AG04450 (cell line): ENCODE measurements around the gene WHRN. TPM values are rescaled to one million over a fixed set of nuclear protein-coding genes. Genes with fewer than 3 reads are reported as not detected.

Experiments used
- CTCF ChIA-PET: fragments of 300-600, 350-600 bp; formaldehyde crosslinking; extraction: SDS; loops from one replicate; lab custom pipeline; 2022; ENCODE audit warnings: antibody characterized with exemption, inconsistent platforms; lab: Charles Lee
- POLR2A ChIA-PET: fragments of 350-600 bp; formaldehyde crosslinking; extraction: SDS; loops from one replicate; lab custom pipeline; 2021; ENCODE audit warnings: antibody characterized with exemption, inconsistent platforms; lab: Yijun Ruan, JAX
- DNase-seq: peaks from one replicate; pipeline ENCODE4 v3.0.0-alpha.2; 2011; ENCODE audit warnings: low read depth, low spot score
- H3K27ac ChIP-seq: one replicate; pipeline ENCODE4 v1.5.1; 2012; ENCODE audit warnings: low read depth, low read length, control low read depth
- H3K27me3 ChIP-seq: one replicate; pipeline ENCODE4 v1.6.0; 2012; ENCODE audit warnings: low read length; ENCODE audit not compliant: control insufficient read depth, insufficient read depth
- H3K4me3 ChIP-seq: 2 replicates; pipeline ENCODE4 v1.5.1; 2011; ENCODE audit warnings: mild to moderate bottlenecking, low read depth, low read length, control low read depth
- H3K9me3 ChIP-seq: 2 replicates; pipeline ENCODE4 v1.5.1; 2012; ENCODE audit warnings: low read length; ENCODE audit not compliant: control insufficient read depth, insufficient read depth
- CTCF ChIP-seq: IDR thresholded peaks from 2 replicates; pipeline ENCODE4 v1.5.1; 2011; ENCODE audit warnings: low read depth, low read length, control low read depth, inconsistent platforms
- polyA plus RNA-seq: library from polyadenylated mRNA; depleted of rRNA; stranded (reverse); fragments of >200 nt; gene quantifications from 2 replicates; pipeline ENCODE4 v1.2.3, GENCODE V29; 2011

The WHRN gene
- polyA plus RNA-seq, 1 experiment, result 1.1 TPM

DNA sequence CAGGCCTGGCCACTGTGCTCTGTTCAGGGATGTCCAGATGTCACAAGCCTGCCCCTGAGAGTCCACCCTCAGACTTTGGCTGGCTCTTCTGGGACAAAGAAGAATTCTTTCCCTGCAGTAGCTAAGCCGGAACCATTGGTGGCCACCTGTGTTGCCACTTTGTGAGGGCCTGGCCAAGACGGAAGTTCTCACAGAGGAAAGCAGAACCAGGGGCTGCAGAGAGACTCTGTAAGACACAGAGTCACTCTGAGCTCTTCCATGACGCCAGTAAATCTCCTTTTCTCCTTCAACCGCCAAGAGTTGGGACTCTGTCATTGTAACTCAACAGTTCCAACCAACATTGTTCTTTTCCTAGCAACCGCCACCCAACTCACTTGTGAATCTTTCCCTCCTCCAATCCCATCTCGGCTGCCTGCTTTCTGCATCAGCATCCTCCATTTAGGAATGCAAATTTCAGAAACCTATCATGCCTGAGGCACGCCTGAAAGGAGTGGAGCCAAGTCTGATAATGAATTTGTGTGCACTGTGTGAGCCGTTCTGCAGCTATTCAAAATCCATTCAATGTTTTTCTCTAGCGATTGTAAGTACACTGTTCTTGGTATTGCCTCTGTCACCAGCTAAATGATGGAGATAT is 44.5 kb upstream of the WHRN start:
- Histone ChIP-seq H3K27ac (no peak overlapping the region), H3K27me3 (peaks cover 10% of the 10 kb centered on the region), H3K9me3 (peaks cover 4% of the 10 kb centered on the region; the same call in 1 of the 2 replicates), H3K4me3 (no peak overlapping the region)
- CTCF ChIA-PET, result interaction anchor here (0.7 kb wide), 1 partner anchor 799 kb away, joined by 3 read pairs; no protein-coding TSS in a partner anchor
- peak; percentile 20 for DNase-seq
- POLR2A ChIA-PET, result interaction anchor here (0.6 kb wide), 1 partner anchor 35 kb away, joined by 3 read pairs; no protein-coding TSS in a partner anchor
- TF ChIP-seq CTCF, result no peak

DNA sequence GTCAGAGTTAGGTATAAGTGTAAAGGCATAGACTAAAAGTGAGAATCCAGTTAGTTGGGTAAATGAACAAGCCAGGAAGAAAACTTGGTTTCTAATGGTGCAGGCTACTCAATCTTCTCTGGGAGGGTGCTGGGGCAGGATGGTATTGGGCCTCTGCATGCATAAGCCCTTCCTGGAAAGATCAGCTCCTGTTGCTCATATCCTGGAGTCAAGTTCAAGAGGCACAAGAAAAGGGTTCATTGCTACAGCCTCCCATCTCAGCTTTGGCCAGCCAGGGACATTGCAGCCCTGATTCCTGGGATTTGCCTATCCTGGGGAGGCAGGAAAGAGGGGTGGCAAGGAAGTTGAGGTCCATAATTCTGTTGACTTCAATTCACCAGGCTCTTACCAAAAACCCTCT is 41.6 kb upstream of the WHRN start:
- Histone ChIP-seq H3K27ac (no peak overlapping the region), H3K4me3 (no peak overlapping the region), H3K27me3 (peaks cover 10% of the 10 kb centered on the region), H3K9me3 (peaks cover 4% of the 10 kb centered on the region; the same call in 1 of the 2 replicates)
- ChIA-PET CTCF (no interaction called here), POLR2A (no interaction called here)
- no peak for TF ChIP-seq CTCF
- no peak for DNase-seq

DNA sequence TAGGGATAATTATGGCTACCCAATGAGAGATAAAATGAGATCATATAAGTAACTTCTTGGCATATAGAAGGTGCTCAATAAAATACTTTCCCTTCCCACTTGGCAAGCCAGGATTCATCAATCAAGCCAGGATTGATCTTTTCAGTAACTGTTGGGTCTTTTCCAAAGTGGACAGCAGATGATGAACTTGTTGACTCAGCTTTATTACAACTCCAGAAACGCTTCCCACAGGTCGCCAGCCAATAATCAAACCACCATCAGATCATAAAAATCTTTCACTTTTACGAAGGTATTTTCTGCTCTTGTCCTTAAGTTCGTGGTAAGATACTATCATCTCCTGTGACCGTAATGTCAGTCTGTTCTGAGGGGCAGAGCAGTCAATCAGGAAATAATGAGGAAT is 39.8 kb upstream of the WHRN start:
- POLR2A ChIA-PET, result no interaction called here
- CTCF ChIA-PET, result no interaction called here
- DNase-seq, result no peak

DNA sequence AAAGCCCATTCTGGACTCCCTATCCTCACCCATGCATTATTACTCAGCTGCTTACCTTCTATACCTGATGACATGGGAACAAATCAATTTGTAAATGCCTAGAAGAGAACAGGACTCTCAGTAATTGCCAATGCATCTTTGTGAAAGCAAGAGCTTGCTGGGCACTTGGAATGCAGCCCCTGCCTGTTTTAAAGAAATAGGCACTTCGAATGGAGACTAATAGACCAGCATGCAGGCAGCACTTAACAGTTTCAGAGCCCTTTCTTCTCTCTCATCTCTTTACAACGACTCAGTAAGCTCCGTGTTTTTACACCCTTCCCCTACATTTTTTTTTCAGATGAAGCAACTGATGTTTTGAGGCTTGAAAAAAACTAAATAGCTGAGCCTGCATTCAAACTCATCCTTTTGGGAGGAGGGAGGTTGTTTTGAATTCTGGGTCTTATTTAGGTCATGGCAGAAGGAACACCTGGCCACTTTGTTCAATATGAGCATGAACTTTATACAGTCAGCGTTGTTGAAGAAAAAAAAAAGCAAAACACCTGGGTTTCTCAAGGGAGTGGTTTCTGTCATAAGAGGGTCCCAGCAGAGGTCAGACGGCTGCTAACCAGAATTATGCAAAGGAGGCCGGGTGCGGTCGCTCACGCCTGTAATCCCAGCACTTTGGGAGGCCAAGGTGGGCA is 34.6 kb upstream of the WHRN start:
- no peak overlapping the region for H3K27ac ChIP-seq
- no peaks in the 10 kb centered on the region for H3K9me3 ChIP-seq
- ChIA-PET POLR2A (interaction anchor here (1.2 kb wide), 1 partner anchor 48 kb away, joined by 4 read pairs; the partner anchor contains the start of gene ATP6V1G1), CTCF (no interaction called here)
- peaks cover 12% of the 10 kb centered on the region for H3K27me3 ChIP-seq
- DNase-seq, result no peak
- no peak overlapping the region for H3K4me3 ChIP-seq
- TF ChIP-seq CTCF, result no peak

More for the DNA sequence above, 39.8 kb upstream of the WHRN start:
- H3K4me3 ChIP-seq, result no peak overlapping the region
- peaks cover 4% of the 10 kb centered on the region; the same call in 1 of the 2 replicates for H3K9me3 ChIP-seq
- TF ChIP-seq CTCF, result no peak
- no peak overlapping the region for H3K27ac ChIP-seq
- peaks cover 10% of the 10 kb centered on the region for H3K27me3 ChIP-seq

DNA sequence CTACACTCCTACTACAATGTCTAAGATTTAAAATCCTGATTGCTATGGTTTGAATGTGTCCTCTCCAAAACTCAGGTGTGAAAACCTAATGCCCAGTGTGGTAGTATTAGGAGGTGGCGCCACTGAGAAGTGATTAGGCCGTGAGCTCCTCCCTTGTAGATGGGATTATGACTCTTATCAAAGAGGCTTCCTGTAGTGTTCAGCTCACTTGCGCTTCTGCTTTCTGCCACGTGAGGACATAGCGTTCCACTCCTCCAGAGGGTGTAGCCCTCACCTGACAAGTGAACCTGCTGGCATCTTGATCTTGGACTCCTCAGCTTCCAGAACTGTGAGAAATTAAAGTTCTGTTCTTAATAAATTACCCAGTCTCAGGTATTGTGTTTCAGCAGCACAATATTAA is 33.0 kb upstream of the WHRN start:
- POLR2A ChIA-PET, result no interaction called here
- DNase-seq, result no peak
- H3K4me3 ChIP-seq, result no peak overlapping the region
- CTCF ChIA-PET, result no interaction called here
- H3K27ac ChIP-seq, result no peak overlapping the region
- no peak for TF ChIP-seq CTCF
- peaks cover 12% of the 10 kb centered on the region for H3K27me3 ChIP-seq
- H3K9me3 ChIP-seq, result no peaks in the 10 kb centered on the region
